Urinary bladder (tissue), 4 donors: ENCODE measurements around the gene SLC26A5. TPM values are rescaled to one million over a fixed set of nuclear protein-coding genes. Genes with fewer than 3 reads are reported as not detected.
"Not testable (repeated sequence)": the region's sequence is repeated elsewhere in the genome, so short reads cannot be mapped to it uniquely, and the experiment has no call there.

Experiments used
- DNase-seq: peaks from one replicate; pipeline ENCODE4 v3.0.0-alpha.2; 2015; ENCODE audit errors: extremely low spot score
- H3K27ac ChIP-seq: one replicate; pipeline ENCODE4 v1.5.1; 2013; ENCODE audit warnings: low read depth, mild to moderate bottlenecking, moderate library complexity
- H3K36me3 ChIP-seq: one replicate; pipeline ENCODE4 v1.6.1; 2013; ENCODE audit warnings: mild to moderate bottlenecking, moderate library complexity; ENCODE audit not compliant: insufficient read depth
- H3K4me1 ChIP-seq: one replicate; pipeline ENCODE4 v1.6.1; 2013; ENCODE audit warnings: mild to moderate bottlenecking, moderate library complexity; ENCODE audit not compliant: insufficient read depth
- H3K4me3 ChIP-seq: one replicate; pipeline ENCODE4 v1.5.1; 2013; ENCODE audit warnings: low read depth, low read length
- WGBS: extraction: QIAGEN DNeasy Blood & Tissue Kit; methylation state at CpG from one replicate; pipeline ENCODE4 v1.1.7; 2013; 5-methylcytosine and 5-hydroxymethylcytosine counted together
- polyA plus RNA-seq: library from polyadenylated mRNA; stranded (reverse); fragments of 200-250 nt; gene quantifications from one replicate; pipeline ENCODE4 v1.2.3, GENCODE V29; 2013
- total RNA-seq: library from RNA; depleted of rRNA; stranded (reverse); fragments of >200 nt; gene quantifications from one replicate; pipeline ENCODE4 v1.2.3, GENCODE V29; 2014
- donor health status: healthy with polysubstance abuse.
- donor health status: healthy.

Gene SLC26A5
- total RNA-seq (1.6 TPM), polyA plus RNA-seq (0.43 TPM)

GRCh38 chr7:103446049-103446520 lies at the start of gene SLC26A5:
Gene SLC26A5, minus strand, starts transcription at chr7:103446207. Its CDS starts 24,693 bp downstream, at chr7:103421514.
- no peak within 1 kb of the TSS for H3K27ac ChIP-seq
- peak within 1 kb of the TSS; percentile 32 for H3K4me3 ChIP-seq
- no peaks in the 10 kb centered on the region for H3K4me1 ChIP-seq
- WGBS, result 2% methylated on average over 54 of the region's 54 CpGs
- H3K36me3 ChIP-seq, result no peaks in the 10 kb centered on the region
- no peak for DNase-seq

- H3K36me3 ChIP-seq, result peaks cover 2% of the 10 kb centered on the region
- H3K27ac ChIP-seq, result no peak overlapping the region
- WGBS, result 66% methylated on average over 4 of the region's 4 CpGs
- no peak overlapping the region for H3K4me3 ChIP-seq
- peaks cover 1% of the 10 kb centered on the region for H3K4me1 ChIP-seq
- DNase-seq, result no peak
Observed at GRCh38 chr7:103487419-103487818, 41.4 kb upstream of the SLC26A5 start.

- H3K4me1 ChIP-seq, DNase-seq, H3K36me3 ChIP-seq, H3K4me3 ChIP-seq, H3K27ac ChIP-seq: not testable (repeated sequence)
- 76% methylated on average over 3 of the region's 3 CpGs for WGBS
Observed at GRCh38 chr7:103486873-103487272, 40.9 kb upstream of the SLC26A5 start.

GRCh38 chr7:103480771-103481170 lies 34.8 kb upstream of the SLC26A5 start:
- WGBS, result 45% methylated on average over 2 of the region's 2 CpGs
- peaks cover 2% of the 10 kb centered on the region for H3K36me3 ChIP-seq
- H3K4me3 ChIP-seq, result no peak overlapping the region
- DNase-seq, result no peak
- no peak overlapping the region for H3K27ac ChIP-seq
- H3K4me1 ChIP-seq, result no peaks in the 10 kb centered on the region

GRCh38 chr7:103474956-103475355 lies 28.9 kb upstream of the SLC26A5 start:
- 30% methylated on average over 5 of the region's 5 CpGs for whole genome bisulfite sequencing
- no peak for DNase-seq
- H3K4me1 ChIP-seq, result no peaks in the 10 kb centered on the region
- H3K36me3 ChIP-seq, result no peaks in the 10 kb centered on the region
- no peak overlapping the region for H3K4me3 ChIP-seq
- no peak overlapping the region for H3K27ac ChIP-seq

- Histone ChIP-seq H3K36me3 (no peaks in the 10 kb centered on the region), H3K27ac (no peak overlapping the region), H3K4me3 (no peak overlapping the region), H3K4me1 (no peaks in the 10 kb centered on the region)
- DNase-seq, result no peak
- 66% methylated on average over 4 of the region's 4 CpGs for WGBS
Observed at GRCh38 chr7:103469095-103469948, 23.3 kb upstream of the SLC26A5 start.

- DNase-seq, result no peak
Observed at GRCh38 chr7:103466814-103467213, 20.8 kb upstream of the SLC26A5 start.

GRCh38 chr7:103462358-103462757 lies 16.4 kb upstream of the SLC26A5 start:
- Histone ChIP-seq H3K4me1 (no peaks in the 10 kb centered on the region), H3K4me3 (no peak overlapping the region), H3K36me3 (no peaks in the 10 kb centered on the region), H3K27ac (no peak overlapping the region)
- DNase-seq, result no peak
- WGBS, result 83% methylated on average over 7 of the region's 7 CpGs

More at GRCh38 chr7:103466814-103467213, 20.8 kb upstream of the SLC26A5 start:
- Histone ChIP-seq H3K36me3 (no peaks in the 10 kb centered on the region), H3K27ac (no peak overlapping the region), H3K4me1 (no peaks in the 10 kb centered on the region), H3K4me3 (no peak overlapping the region)
- 51% methylated on average over 3 of the region's 3 CpGs for WGBS

GRCh38 chr7:103447073-103447960 lies 1.3 kb upstream of the SLC26A5 start:
- DNase-seq, result no peak
- H3K27ac ChIP-seq, result no peak overlapping the region
- H3K4me1 ChIP-seq, result no peaks in the 10 kb centered on the region
- H3K4me3 ChIP-seq, result no peak overlapping the region
- 14% methylated on average over 17 of the region's 17 CpGs for WGBS
- H3K36me3 ChIP-seq, result no peaks in the 10 kb centered on the region

- 2% methylated on average over 48 of the region's 48 CpGs for WGBS
- H3K36me3 ChIP-seq, result no peaks in the 10 kb centered on the region
- H3K4me3 ChIP-seq, result peak overlapping the region; percentile 32
- H3K4me1 ChIP-seq, result no peaks in the 10 kb centered on the region
- H3K27ac ChIP-seq, result no peak overlapping the region
- no peak for DNase-seq
Observed at GRCh38 chr7:103445228-103446048, 569 bp downstream of the SLC26A5 start.

- H3K27ac ChIP-seq, result no peak overlapping the region
- no peak overlapping the region for H3K4me3 ChIP-seq
- H3K36me3 ChIP-seq, result no peaks in the 10 kb centered on the region
- DNase-seq, result no peak
- H3K4me1 ChIP-seq, result no peaks in the 10 kb centered on the region
- WGBS, result 93% methylated on average over 8 of the region's 8 CpGs
Observed at GRCh38 chr7:103439661-103440060, 6.3 kb downstream of the SLC26A5 start.

- 49% methylated on average over 1 of the region's 1 CpG for WGBS
- Histone ChIP-seq H3K4me3 (no peak overlapping the region), H3K36me3 (no peaks in the 10 kb centered on the region), H3K4me1 (no peaks in the 10 kb centered on the region), H3K27ac (no peak overlapping the region)
- DNase-seq, result no peak
Observed at GRCh38 chr7:103437623-103438022, 8.4 kb downstream of the SLC26A5 start.

GRCh38 chr7:103432712-103433111 lies 13.3 kb downstream of the SLC26A5 start:
- H3K4me3 ChIP-seq, result no peak overlapping the region
- WGBS, result 53% methylated on average over 1 of the region's 1 CpG

More at GRCh38 chr7:103432712-103433111, 13.3 kb downstream of the SLC26A5 start:
- no peaks in the 10 kb centered on the region for H3K36me3 ChIP-seq
- DNase-seq, result no peak
- no peaks in the 10 kb centered on the region for H3K4me1 ChIP-seq
- no peak overlapping the region for H3K27ac ChIP-seq
